Heart right ventricle (tissue), 16 donors: ENCODE results near the gene PHKB. TPM values are rescaled to one million over a fixed set of nuclear protein-coding genes. Genes with fewer than 3 reads are reported as not detected.

Experiments
- ATAC-seq, 8 donors: fragments of 200-7000 bp; cut with Tn5 transposase; one replicate each; pipeline ENCODE4 v1.9.1; 2020; ENCODE audit warnings: mild to moderate bottlenecking in 8 of 8, moderate library complexity in 8 of 8, moderate number of reproducible peaks in 1 of 8
- DNase-seq, 2 donors: peaks; one replicate each; pipeline ENCODE4 v3.0.0-alpha.2; 2020
- H3K27ac ChIP-seq, 10 donors: fragments of 200-600 bp; sonication (generic) in 2 of 10; one replicate each; pipeline versions ENCODE4 v1.5.0 to v1.8.0; 2020 to 2022; ENCODE audit warnings: mild to moderate bottlenecking in 3 of 10
- H3K27me3 ChIP-seq, 7 donors: fragments of 200-600 bp; one replicate each; pipeline ENCODE4 v1.8.0; 2021 to 2022; ENCODE audit warnings: mild to moderate bottlenecking in 2 of 7
- H3K36me3 ChIP-seq, 9 donors: fragments of 200-600 bp; sonication (generic) in 1 of 9; one replicate each; pipeline versions ENCODE4 v1.5.0 to v1.8.0; 2020 to 2022; ENCODE audit warnings: mild to moderate bottlenecking in 2 of 9
- H3K4me1 ChIP-seq, 9 donors: fragments of 200-600 bp; sonication (generic) in 1 of 9; one replicate each; pipeline versions ENCODE4 v1.5.0 to v1.8.0; 2020 to 2022; ENCODE audit warnings: mild to moderate bottlenecking in 4 of 9
- H3K4me3 ChIP-seq, 10 donors: fragments of 200-600 bp; sonication (generic) in 2 of 10; one replicate each; pipeline versions ENCODE4 v1.5.0 to v1.8.0; 2020 to 2022; ENCODE audit warnings: mild to moderate bottlenecking in 7 of 10, moderate library complexity in 2 of 10
- H3K9me3 ChIP-seq, 11 donors: fragments of 200-600 bp in 10 of 11; sonication (generic) in 2 of 11; one replicate each; pipeline versions ENCODE4 v1.5.0 to v1.8.0; 2013 to 2022; ENCODE audit warnings: mild to moderate bottlenecking in 2 of 11, control low read depth in 1 of 11, moderate library complexity in 1 of 11
- CTCF ChIP-seq, 9 donors: fragments of 200-600 bp; sonication (generic) in 2 of 9; IDR thresholded peaks; one replicate each; pipeline versions ENCODE4 v1.5.0 to v1.8.0; 2021 to 2022; ENCODE audit warnings: antibody characterized with exemption in 9 of 9, mild to moderate bottlenecking in 5 of 9, moderate library complexity in 1 of 9
- WGBS, 2 donors: extraction: QIAGEN DNeasy Blood & Tissue Kit; methylation state at CpG; one replicate each; pipeline ENCODE4 v1.1.7; 2013; ENCODE audit warnings: inconsistent platforms in 1 of 2; 5-methylcytosine and 5-hydroxymethylcytosine counted together
- intact Hi-C, 10 donors: fragments of 100-400 bp; cut with DNase I; formaldehyde crosslinking; loops; one replicate each; pipeline versions ENCODE4 v1.11.1 to v1.14.2; 2022
- long read RNA-seq, 3 donors: library from polyadenylated mRNA; unstranded; transcript quantifications; one replicate each; pipeline ENCODE4 v2.0.0, GENCODE V29; 2020 to 2021
- polyA plus RNA-seq, 2 donors: library from polyadenylated mRNA; stranded (reverse); fragments of 200-250 nt; gene quantifications; one replicate each; pipeline ENCODE4 v1.2.3, GENCODE V29; 2013
- total RNA-seq, 10 donors: library from RNA; stranded (reverse); fragmentation: NEBNext Ultra II Directional in 3 of 10; extraction: Animal tissue kit (Norgen Biotek cat#: 25700) in 3 of 10; gene quantifications; one replicate each; pipeline versions ENCODE4 v1.2.1 to v1.2.4, GENCODE V29; 2021 to 2023
- donor health status: Arrhythmogenic right ventricular cardiomyopathy.
- donor health status: ischemic (EF 13 %, LVEDD 7.1; RV severe dilation, severe dysfunction).
- donor health status: healthy with polysubstance abuse.
- donor health status: DM: no; HTN: yes; CAD: no.
- donor health status: DM: no; HTN: no; CAD: no.
- donor health status: ischemic (EF 25% LVEDD 6.9; RV normal size, moderate dysfunction).
- donor health status: ischemic (EF 25% LVEDD 5.7; RV mildly dilated, moderate dysfunction).
- donor health status: healthy.
- donor health status: DM: yes; HTN: yes; CAD: no.
- donor health status: Ischemic cardiomyopathy.
- donor health status: ischemic (EF 35%, LVEDD 5.7; RV mildly dilated, moderate dysfunction).
- donor health status: nonischemic (EF 11% LVEDD 7.7; RV severe dilation, severe dysfunction).
- donor health status: DM: yes; HTN: yes; CAD: no.
- donor health status: PGD.
- donor health status: ischemic (EF 29% LVEDD 5.4; RV normal size, mild dysfunction).
- donor health status: nonischemic (EF 23%, LVEDD 6.1; RV moderate dilation, normal function).

PHKB gene
- 10 to 100 TPM; 61.2 to 76.6 (median 64.5) TPM for total RNA-seq
- 10 to 100 TPM; 16.9 to 20.0 TPM for polyA plus RNA-seq
- long read RNA-seq, donor 1, full-length matches to known transcripts = 31 of 60 reads
- long read RNA-seq, donor 1, partial matches to known transcripts = 18 of 60 reads
- long read RNA-seq, donor 1, other reads (novel, unspliced or antisense) = 11 of 60 reads
- long read RNA-seq, donor 2, full-length matches to known transcripts = 44 of 67 reads
- long read RNA-seq, donor 2, partial matches to known transcripts = 10 of 67 reads
- long read RNA-seq, donor 2, other reads (novel, unspliced or antisense) = 13 of 67 reads
- long read RNA-seq, donor 3, full-length matches to known transcripts = 143 of 204 reads
- long read RNA-seq, donor 3, partial matches to known transcripts = 34 of 204 reads
- long read RNA-seq, donor 3, other reads (novel, unspliced or antisense) = 27 of 204 reads

- Histone ChIP-seq H3K9me3 (no peaks in the 10 kb centered on the region), H3K4me1 (peaks cover 10 to 68% (median 57%) of the 10 kb centered on the region in 9 donors), H3K27me3 (no peaks in the 10 kb centered on the region), H3K36me3 (peaks cover 0 to 35% (median 6%) of the 10 kb centered on the region in 9 donors), H3K27ac (peak within 1 kb of the TSS; percentile 98 to 100 (median 99)), H3K4me3 (peak within 1 kb of the TSS; percentile 53 to 97 (median 88))
- TF ChIP-seq CTCF (IDR thresholded peaks at IDR 0.05) = peak in 4 of 9 donors; percentile 21 to 31 (median 26)
- peak; percentile 93 for DNase-seq
- intact Hi-C loops = loop anchor here in 3 of 10 donors (2.0 to 10.0 kb wide), 3 partner anchors 32 to 124 kb away; no protein-coding TSS in a partner anchor
- peak; percentile 93 to 97 (median 96) for ATAC-seq
- WGBS, 2 donors = 1% methylated on average over 81 to 82 of the region's 82 CpGs
Observed at GRCh38 chr16:47460711-47461597, at the start of gene PHKB, which contains the start of gene ITFG1. Gene PHKB (plus strand): TSS chr16:47461331. CDS start chr16:47461351, 20 bp downstream. Gene ITFG1 (minus strand): TSS chr16:47461063. CDS start chr16:47461045, 18 bp downstream.

GRCh38 chr16:47413041-47413440 is 48.1 kb upstream of the PHKB start:
- peaks cover 0 to 10% (median 0%) of the 10 kb centered on the region in 9 donors for H3K36me3 ChIP-seq
- intact Hi-C loops = no loop called here
- DNase-seq (no peak), ATAC-seq (no peak)
- H3K27ac ChIP-seq = no peak overlapping the region
- no peak overlapping the region for H3K4me3 ChIP-seq
- no peak for TF ChIP-seq CTCF (IDR thresholded peaks at IDR 0.05)
- no peaks in the 10 kb centered on the region for H3K9me3 ChIP-seq
- H3K27me3 ChIP-seq = no peaks in the 10 kb centered on the region
- peaks cover 0 to 9% (median 0%) of the 10 kb centered on the region in 9 donors for H3K4me1 ChIP-seq
- WGBS, 2 donors = 74 to 83% methylated on average over 1 of the region's 1 CpG

- intact Hi-C loops = no loop called here
- ATAC-seq (no peak), DNase-seq (no peak)
- Histone ChIP-seq H3K27me3 (no peaks in the 10 kb centered on the region), H3K27ac (no peak overlapping the region), H3K9me3 (no peaks in the 10 kb centered on the region), H3K36me3 (peaks cover 0 to 31% (median 3%) of the 10 kb centered on the region in 9 donors), H3K4me3 (no peak overlapping the region), H3K4me1 (peaks cover 0 to 9% (median 0%) of the 10 kb centered on the region in 9 donors)
- WGBS, 2 donors = 94 to 98% methylated on average over 1 of the region's 1 CpG
- TF ChIP-seq CTCF (IDR thresholded peaks at IDR 0.05) = no peak
Observed at GRCh38 chr16:47416869-47417268, 44.3 kb upstream of the PHKB start.

- DNase-seq (no peak), ATAC-seq (no peak)
- no peak for TF ChIP-seq CTCF (IDR thresholded peaks at IDR 0.05)
- H3K36me3 ChIP-seq = peaks cover 0 to 69% (median 11%) of the 10 kb centered on the region in 9 donors
- H3K27ac ChIP-seq = no peak overlapping the region
- 90 to 92% methylated on average over 13 of the region's 13 CpGs for WGBS, 2 donors
- H3K9me3 ChIP-seq = no peaks in the 10 kb centered on the region
- no peak overlapping the region for H3K4me3 ChIP-seq
- intact Hi-C loops = loop anchor here in 1 of 10 donors (5.0 kb wide), 1 partner anchor 517 kb away; no protein-coding TSS in a partner anchor
- H3K4me1 ChIP-seq = no peaks in the 10 kb centered on the region
- no peaks in the 10 kb centered on the region for H3K27me3 ChIP-seq
Observed at GRCh38 chr16:47424846-47425245, 36.3 kb upstream of the PHKB start.
